Measurements from ENCODE around the gene MYO5A. TPM values are rescaled to one million over a fixed set of nuclear protein-coding genes. Genes with fewer than 3 reads are reported as not detected.

The MYO5A gene
- total RNA-seq, 2 donors from 2014 or later, result 14.0 to 19.5 TPM

- DNase-seq (ENCODE audit: low spot score in 2 of 2) (no peak), ATAC-seq (no peak)
- peaks cover 8 to 12% of the 10 kb centered on the region in 2 donors for H3K36me3 Mint-ChIP-seq
- H3K27ac Mint-ChIP-seq, result peak overlapping the region; percentile 93 to 96
- peaks cover 0 to 8% of the 10 kb centered on the region in 2 donors for H3K9me3 Mint-ChIP-seq
Measured at GRCh38 chr15:52263563-52264282, 265.0 kb downstream of the MYO5A start.

- peaks cover 8 to 12% of the 10 kb centered on the region in 2 donors for H3K36me3 Mint-ChIP-seq
- H3K9me3 Mint-ChIP-seq, result peaks cover 0 to 8% of the 10 kb centered on the region in 2 donors
- DNase-seq (ENCODE audit: low spot score in 2 of 2) (no peak), ATAC-seq (no peak)
- H3K27ac Mint-ChIP-seq, result peak overlapping the region; percentile 84 to 96
Measured at GRCh38 chr15:52262364-52262763, 266.3 kb downstream of the MYO5A start.

GRCh38 chr15:52261498-52262242, 267.0 kb downstream of the MYO5A start:
- DNase-seq (ENCODE audit: low spot score in 2 of 2) (peak; percentile 66 to 81), ATAC-seq (peak; percentile 100)
- Mint-ChIP-seq H3K27ac (peak overlapping the region; percentile 84 to 96), H3K9me3 (peaks cover 0 to 8% of the 10 kb centered on the region in 2 donors), H3K36me3 (peaks cover 8 to 12% of the 10 kb centered on the region in 2 donors)

DNA sequence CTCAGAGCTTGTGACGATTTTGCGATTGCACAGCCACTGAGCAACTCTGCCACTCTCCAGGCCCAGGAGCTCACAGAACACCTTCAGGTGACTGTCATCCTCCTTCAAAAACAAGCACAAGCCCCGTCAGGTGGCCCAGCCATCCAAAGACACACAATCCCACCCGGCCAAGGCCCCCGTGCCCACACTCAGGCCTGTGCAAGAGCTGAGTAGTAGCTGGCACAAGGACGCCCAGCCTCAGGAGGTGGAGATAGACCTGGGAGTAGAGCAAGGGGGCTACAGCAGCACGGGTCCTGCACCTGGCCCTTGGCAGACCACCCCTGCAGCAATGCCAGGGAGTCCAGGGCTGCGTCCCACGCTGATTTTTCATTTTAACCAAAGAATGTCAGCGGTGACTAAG, 267.7 kb downstream of the MYO5A start:
- DNase-seq (ENCODE audit: low spot score in 2 of 2) (no peak), ATAC-seq (no peak)
- peak overlapping the region; percentile 22 to 96 for H3K27ac Mint-ChIP-seq
- peaks cover 8 to 12% of the 10 kb centered on the region in 2 donors for H3K36me3 Mint-ChIP-seq
- peaks cover 0 to 8% of the 10 kb centered on the region in 2 donors for H3K9me3 Mint-ChIP-seq

DNA sequence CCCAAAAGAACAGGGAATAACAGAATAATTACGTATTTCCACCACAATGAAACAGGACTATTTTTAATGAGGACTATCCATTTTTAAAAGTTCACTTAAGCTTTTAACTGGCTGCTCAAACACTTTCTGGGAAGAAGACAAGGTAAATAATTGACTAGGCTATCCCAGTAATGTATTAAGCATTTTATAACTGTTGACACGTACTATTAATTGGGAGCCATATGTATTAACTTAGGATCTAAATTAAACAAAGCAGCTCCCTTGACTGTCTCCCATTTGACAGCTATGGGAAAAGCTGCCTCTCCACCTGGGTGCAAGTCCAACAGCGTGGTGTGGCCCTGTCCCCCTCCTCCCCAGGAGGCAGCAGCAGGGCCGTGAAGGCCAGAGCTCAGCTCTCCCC, 269.2 kb downstream of the MYO5A start:
- ATAC-seq (no peak), DNase-seq (ENCODE audit: low spot score in 2 of 2) (no peak)
- Mint-ChIP-seq H3K36me3 (peaks cover 8 to 12% of the 10 kb centered on the region in 2 donors), H3K27ac (peak overlapping the region in 1 of 2 donors; percentile 96), H3K9me3 (peaks cover 0 to 8% of the 10 kb centered on the region in 2 donors)

DNA sequence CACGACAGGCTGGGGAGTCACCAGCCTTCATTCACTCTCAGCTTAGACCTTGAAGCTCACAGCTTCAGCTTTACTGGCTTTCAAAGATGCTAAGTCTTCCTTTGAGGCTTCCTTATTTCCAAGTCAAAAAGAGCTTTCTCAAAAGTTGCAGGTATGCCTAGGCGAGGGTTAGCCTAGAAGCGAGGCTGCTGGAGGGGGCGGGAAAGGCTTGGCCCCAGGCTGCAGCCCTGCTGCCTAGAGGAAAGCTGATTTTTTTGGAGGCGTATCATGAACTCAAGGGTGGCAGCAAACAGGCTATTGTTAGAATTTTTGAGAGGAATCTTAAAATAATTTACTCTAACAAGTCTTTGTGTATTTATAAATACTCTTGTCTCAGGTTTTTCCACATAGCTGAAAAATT, 270.2 kb downstream of the MYO5A start:
- DNase-seq (ENCODE audit: low spot score in 2 of 2), result no peak
- H3K27ac Mint-ChIP-seq, result no peak overlapping the region
- peaks cover 0 to 8% of the 10 kb centered on the region in 2 donors for H3K9me3 Mint-ChIP-seq
- peaks cover 8 to 12% of the 10 kb centered on the region in 2 donors for H3K36me3 Mint-ChIP-seq
- no peak for ATAC-seq

- Mint-ChIP-seq H3K27ac (no peak overlapping the region), H3K9me3 (peaks cover 0 to 4% of the 10 kb centered on the region in 2 donors), H3K36me3 (peaks cover 6 to 8% of the 10 kb centered on the region in 2 donors)
- DNase-seq (ENCODE audit: low spot score in 2 of 2) (peak in 1 of 2 donors; percentile 44), ATAC-seq (no peak)
Measured at GRCh38 chr15:52257734-52258062, 271.0 kb downstream of the MYO5A start.

Other genes starting within 250 kb of the MYO5A start
- 1 to 10 TPM; 1.0 to 1.1 TPM for gene MYO5C, start 233.1 kb downstream of the MYO5A start, total RNA-seq
- gene ARPP19, start 40.1 kb upstream of the MYO5A start, total RNA-seq, result 100 to 1,000 TPM; 103 to 118 TPM
- gene ATOSA, start 150.5 kb upstream of the MYO5A start, total RNA-seq, result 10 to 100 TPM; 26.3 to 36.5 TPM